HG03060 (cell line): ENCODE measurements around the gene HSD17B3.
"Not testable (repeated sequence)": the region's sequence is repeated elsewhere in the genome, so short reads cannot be mapped to it uniquely, and the experiment has no call there.

Source experiments
- ATAC-seq: cut with Tn5 transposase; IDR thresholded peaks from one replicate; pipeline ENCODE4 v1.9.1; 2021; ENCODE audit warnings: low read depth, moderate number of reproducible peaks; ENCODE audit not compliant: unreplicated experiment

The HSD17B3 gene

GRCh38 chr9:96302021-96302420 lies at the start of gene HSD17B3:
HSD17B3 (minus strand) TSS chr9:96302176; CDS start chr9:96302104, 72 bp downstream.
- ATAC-seq = no peak

- no peak for ATAC-seq
Observed at GRCh38 chr9:96350866-96351265, 48.9 kb upstream of the HSD17B3 start.

- ATAC-seq = no peak
Observed at GRCh38 chr9:96348261-96348660, 46.3 kb upstream of the HSD17B3 start.

GRCh38 chr9:96345551-96345950 lies 43.6 kb upstream of the HSD17B3 start:
- ATAC-seq = no peak

GRCh38 chr9:96344458-96345180 lies 42.6 kb upstream of the HSD17B3 start:
- ATAC-seq = no peak

- ATAC-seq = no peak
Observed at GRCh38 chr9:96343515-96344360, 41.8 kb upstream of the HSD17B3 start.

- no peak for ATAC-seq
Observed at GRCh38 chr9:96342571-96343245, 40.7 kb upstream of the HSD17B3 start.

GRCh38 chr9:96340707-96341106 lies 38.7 kb upstream of the HSD17B3 start:
- no peak for ATAC-seq

GRCh38 chr9:96338299-96338698 lies 36.3 kb upstream of the HSD17B3 start:
- ATAC-seq = no peak

GRCh38 chr9:96333958-96334357 lies 32.0 kb upstream of the HSD17B3 start:
- no peak for ATAC-seq

GRCh38 chr9:96331236-96331947 lies 29.4 kb upstream of the HSD17B3 start:
- ATAC-seq = no peak

GRCh38 chr9:96327694-96328352 lies 25.8 kb upstream of the HSD17B3 start:
- ATAC-seq = no peak

GRCh38 chr9:96323169-96323568 lies 21.2 kb upstream of the HSD17B3 start:
- no peak for ATAC-seq

- not testable (repeated sequence) for ATAC-seq
Observed at GRCh38 chr9:96322736-96323135, 20.8 kb upstream of the HSD17B3 start.

GRCh38 chr9:96322210-96322609 lies 20.2 kb upstream of the HSD17B3 start:
- not testable (repeated sequence) for ATAC-seq

- ATAC-seq = no peak
Observed at GRCh38 chr9:96321515-96321914, 19.5 kb upstream of the HSD17B3 start.

- no peak for ATAC-seq
Observed at GRCh38 chr9:96320749-96321280, 18.8 kb upstream of the HSD17B3 start.

GRCh38 chr9:96318921-96319565 lies 17.1 kb upstream of the HSD17B3 start:
- ATAC-seq = no peak

GRCh38 chr9:96317335-96317980 lies 15.5 kb upstream of the HSD17B3 start:
- no peak for ATAC-seq
